SK-N-SH (cell line): ENCODE results near the gene GSDMA.

Experiments
- CTCF ChIP-seq: fragments of 200-600 bp; sonication (generic); IDR thresholded peaks from 2 replicates; pipeline ENCODE4 v1.6.1; 2017; ENCODE audit warnings: antibody characterized with exemption, mild to moderate bottlenecking, moderate library complexity
- EP300 ChIP-seq, 2 experiments: IDR thresholded peaks; 2 replicates each; pipeline versions ENCODE4 v1.4.0 to v1.6.1; 2012; ENCODE audit warnings: borderline replicate concordance in 1 of 2, low read depth in 1 of 2, low read length in 1 of 2
- GABPA ChIP-seq: IDR thresholded peaks from 2 replicates; pipeline ENCODE4 v1.4.0; 2012; ENCODE audit warnings: low read depth, mild to moderate bottlenecking
- NRF1 ChIP-seq: IDR thresholded peaks from 2 replicates; pipeline ENCODE4 v1.6.1; 2012; ENCODE audit warnings: low read depth, mild to moderate bottlenecking, low read length
- POLR2AphosphoS5 ChIP-seq: IDR thresholded peaks from 2 replicates; pipeline ENCODE4 v1.6.1; 2012; ENCODE audit warnings: low read depth, low read length
- RAD21 ChIP-seq: IDR thresholded peaks from 2 replicates; pipeline ENCODE4 v1.6.1; 2012; ENCODE audit warnings: mild to moderate bottlenecking, low read length
- RXRA ChIP-seq: IDR thresholded peaks from 2 replicates; pipeline ENCODE4 v1.4.0; 2012; ENCODE audit warnings: low read depth, mild to moderate bottlenecking, borderline replicate concordance
- SMC3 ChIP-seq: IDR thresholded peaks from 2 replicates; pipeline ENCODE4 v1.6.1; 2012; ENCODE audit warnings: low read depth, low read length, improper control_type of control experiment
- TAF1 ChIP-seq: IDR thresholded peaks from 2 replicates; pipeline ENCODE4 v1.6.1; 2012; ENCODE audit warnings: low read depth, mild to moderate bottlenecking, low read length, moderate library complexity, borderline replicate concordance

GRCh38 chr17:40022961-40023541 lies 60.2 kb downstream of the GSDMA start:
- TF ChIP-seq CTCF = no peak
- TF ChIP-seq TAF1 = no peak
- TF ChIP-seq EP300 (IDR thresholded peaks at IDR 0.05; ENCODE audit: borderline replicate concordance in 1 of 2, low read depth in 1 of 2, low read length in 1 of 2) = no peak
- TF ChIP-seq RXRA = no peak
- no peak for TF ChIP-seq POLR2AphosphoS5
- TF ChIP-seq RAD21 = no peak
- no peak for TF ChIP-seq NRF1
- no peak for TF ChIP-seq SMC3
- no peak for TF ChIP-seq GABPA
